Epidermal melanocyte (primary cell): ENCODE data around the gene RAB1A.
"Not testable (repeated sequence)": the region's sequence is repeated elsewhere in the genome, so short reads cannot be mapped to it uniquely, and the experiment has no call there.

Experiments
- DNase-seq: peaks from one replicate; pipeline ENCODE4 v3.0.0; 2011; ENCODE audit warnings: low spot score; ENCODE audit not compliant: insufficient read length

RAB1A gene

GRCh38 chr2:65129826-65130663 lies at the start of gene RAB1A:
TSS of gene RAB1A (minus strand) at chr2:65130106. CDS start at chr2:65129915, 191 bp downstream.
- peak; percentile 92 for DNase-seq

GRCh38 chr2:65177751-65178442 lies 48.0 kb upstream of the RAB1A start:
- DNase-seq: no peak

GRCh38 chr2:65175894-65176530 lies 46.1 kb upstream of the RAB1A start:
- DNase-seq: no peak

- not testable (repeated sequence) for DNase-seq
Observed at GRCh38 chr2:65174031-65174430, 44.1 kb upstream of the RAB1A start.

GRCh38 chr2:65172994-65173790 lies 43.3 kb upstream of the RAB1A start:
- DNase-seq: no peak

- DNase-seq: not testable (repeated sequence)
Observed at GRCh38 chr2:65170611-65171477, 40.9 kb upstream of the RAB1A start.

- no peak for DNase-seq
Observed at GRCh38 chr2:65169760-65170136, 39.8 kb upstream of the RAB1A start.

- DNase-seq: no peak
Observed at GRCh38 chr2:65165558-65165957, 35.7 kb upstream of the RAB1A start.

- DNase-seq: no peak
Observed at GRCh38 chr2:65164426-65164891, 34.6 kb upstream of the RAB1A start.

- no peak for DNase-seq
Observed at GRCh38 chr2:65161551-65162100, 31.7 kb upstream of the RAB1A start.

- DNase-seq: no peak
Observed at GRCh38 chr2:65159906-65160305, 30.0 kb upstream of the RAB1A start.

- DNase-seq: no peak
Observed at GRCh38 chr2:65159261-65159660, 29.4 kb upstream of the RAB1A start.

- no peak for DNase-seq
Observed at GRCh38 chr2:65158557-65158956, 28.7 kb upstream of the RAB1A start.

- not testable (repeated sequence) for DNase-seq
Observed at GRCh38 chr2:65157856-65158255, 27.9 kb upstream of the RAB1A start.

- DNase-seq: no peak
Observed at GRCh38 chr2:65156041-65156440, 26.1 kb upstream of the RAB1A start.

GRCh38 chr2:65153515-65153914 lies 23.6 kb upstream of the RAB1A start:
- no peak for DNase-seq

GRCh38 chr2:65146078-65146477 lies 16.2 kb upstream of the RAB1A start:
- DNase-seq: no peak

- no peak for DNase-seq
Observed at GRCh38 chr2:65144571-65144970, 14.7 kb upstream of the RAB1A start.

- no peak for DNase-seq
Observed at GRCh38 chr2:65142515-65142914, 12.6 kb upstream of the RAB1A start.

- DNase-seq: no peak
Observed at GRCh38 chr2:65137197-65137775, 7.4 kb upstream of the RAB1A start.
